WTC11 (cell line): ENCODE data around the gene PTPRS. TPM values are rescaled to one million over a fixed set of nuclear protein-coding genes. Genes with fewer than 3 reads are reported as not detected.

Experiments used
- ATAC-seq: fragments of 200-7000 bp; cut with Tn5 transposase; 2 replicates; pipeline ENCODE4 v1.10.0; 2021; ENCODE audit warnings: mild to moderate bottlenecking, moderate library complexity
- CTCF ChIA-PET: fragments of 300-600 bp; sonication (Branson Sonifier 250); formaldehyde crosslinking; loops from one replicate; lab custom pipeline; 2021; ENCODE audit warnings: antibody characterized with exemption; lab: Charles Lee
- POLR2A ChIA-PET: fragments of 350-600 bp; sonication (Branson Sonifier 250); formaldehyde crosslinking; loops from one replicate; lab custom pipeline; 2021; ENCODE audit warnings: antibody characterized with exemption; lab: Charles Lee
- DNase-seq: peaks from one replicate; pipeline ENCODE4 v3.0.0; 2021; ENCODE audit warnings: low spot score
- H3K27ac Mint-ChIP-seq: 2 replicates; pipeline ENCODE4 v1.8.0; 2021; ENCODE audit warnings: mixed read lengths
- H3K27me3 Mint-ChIP-seq: 2 replicates; pipeline ENCODE4 v1.8.0; 2021; ENCODE audit warnings: low read depth, mild to moderate bottlenecking, moderate library complexity, mixed read lengths
- H3K36me3 Mint-ChIP-seq: 2 replicates; pipeline ENCODE4 v1.8.0; 2021; ENCODE audit warnings: mixed read lengths
- H3K4me1 Mint-ChIP-seq: 2 replicates; pipeline ENCODE4 v1.8.0; 2022; ENCODE audit warnings: mixed read lengths
- H3K4me3 Mint-ChIP-seq: 2 replicates; pipeline ENCODE4 v1.8.0; 2021; ENCODE audit warnings: mild to moderate bottlenecking, moderate library complexity, mixed read lengths
- H3K9me3 Mint-ChIP-seq: 2 replicates; pipeline ENCODE4 v1.8.0; 2021; ENCODE audit warnings: mixed read lengths
- CBFB ChIP-seq: sonication (generic); formaldehyde crosslinking; IDR thresholded peaks from 2 replicates; pipeline ENCODE4 v1.8.1; 2022; ENCODE audit warnings: mild to moderate bottlenecking, low read depth, missing genetic modification reagents
- CDX4 ChIP-seq: fragments of 250-450 bp; sonication (Bioruptor Pico); IDR thresholded peaks from 2 replicates; pipeline ENCODE4 v1.9.0; 2021; ENCODE audit warnings: moderate library complexity, mild to moderate bottlenecking, inconsistent platforms, borderline replicate concordance
- CREB1 ChIP-seq: sonication (generic); formaldehyde crosslinking; IDR thresholded peaks from 2 replicates; pipeline ENCODE4 v1.8.0; 2023; ENCODE audit warnings: mild to moderate bottlenecking, missing genetic modification reagents
- E2F5 ChIP-seq: sonication (generic); formaldehyde crosslinking; IDR thresholded peaks from 2 replicates; pipeline ENCODE4 v1.8.1; 2022; ENCODE audit warnings: mild to moderate bottlenecking, moderate library complexity, missing genetic modification reagents
- ELF4 ChIP-seq: sonication (generic); formaldehyde crosslinking; IDR thresholded peaks from 2 replicates; pipeline ENCODE4 v1.8.1; 2022; ENCODE audit warnings: low read depth, mild to moderate bottlenecking, moderate library complexity, missing genetic modification reagents
- EMX1 ChIP-seq: fragments of 250-450 bp; sonication (Bioruptor Pico); IDR thresholded peaks from 2 replicates; pipeline ENCODE4 v1.8.0; 2021; ENCODE audit warnings: mild to moderate bottlenecking
- ESRRA ChIP-seq: sonication (generic); formaldehyde crosslinking; IDR thresholded peaks from 2 replicates; pipeline ENCODE4 v1.8.1; 2022; ENCODE audit warnings: mild to moderate bottlenecking, missing genetic modification reagents, borderline replicate concordance
- ETV6 ChIP-seq: sonication (generic); formaldehyde crosslinking; IDR thresholded peaks from 2 replicates; pipeline ENCODE4 v1.8.1; 2022; ENCODE audit warnings: mild to moderate bottlenecking, missing genetic modification reagents
- GABPB1 ChIP-seq: sonication (generic); formaldehyde crosslinking; IDR thresholded peaks from 2 replicates; pipeline ENCODE4 v1.8.1; 2023; ENCODE audit warnings: mild to moderate bottlenecking, missing genetic modification reagents
- JAZF1 ChIP-seq: fragments of 250-450 bp; sonication (Bioruptor Pico); IDR thresholded peaks from 2 replicates; pipeline ENCODE4 v1.9.0; 2021; ENCODE audit warnings: moderate library complexity, mild to moderate bottlenecking, inconsistent platforms
- KAT7 ChIP-seq: sonication (generic); formaldehyde crosslinking; IDR thresholded peaks from 2 replicates; pipeline ENCODE4 v1.8.1; 2023; ENCODE audit warnings: missing genetic modification reagents, mild to moderate bottlenecking, borderline replicate concordance
- PRDM15 ChIP-seq: sonication (generic); formaldehyde crosslinking; IDR thresholded peaks from 2 replicates; pipeline ENCODE4 v1.8.0; 2022; ENCODE audit warnings: missing genetic modification reagents
- PREB ChIP-seq: sonication (generic); formaldehyde crosslinking; IDR thresholded peaks from 2 replicates; pipeline ENCODE4 v1.8.1; 2022; ENCODE audit warnings: mild to moderate bottlenecking, missing genetic modification reagents, moderate library complexity, borderline replicate concordance
- PRRX2 ChIP-seq: fragments of 250-450 bp; sonication (Bioruptor Pico); IDR thresholded peaks from 2 replicates; pipeline ENCODE4 v1.8.0; 2021; ENCODE audit warnings: mild to moderate bottlenecking
- RELA ChIP-seq: sonication (generic); formaldehyde crosslinking; IDR thresholded peaks from 2 replicates; pipeline ENCODE4 v1.8.1; 2022; ENCODE audit warnings: missing genetic modification reagents, mild to moderate bottlenecking, borderline replicate concordance
- TCF7 ChIP-seq: sonication (generic); formaldehyde crosslinking; IDR thresholded peaks from 2 replicates; pipeline ENCODE4 v1.8.0; 2022; ENCODE audit warnings: mild to moderate bottlenecking, low read depth, missing genetic modification reagents, moderate library complexity
- TEAD4 ChIP-seq: sonication (generic); formaldehyde crosslinking; IDR thresholded peaks from 2 replicates; pipeline ENCODE4 v1.8.0; 2022; ENCODE audit warnings: mild to moderate bottlenecking, missing genetic modification reagents
- ZNF317 ChIP-seq: sonication (generic); formaldehyde crosslinking; IDR thresholded peaks from 2 replicates; pipeline ENCODE4 v1.8.1; 2023; ENCODE audit warnings: low read depth, mild to moderate bottlenecking, moderate library complexity, missing genetic modification reagents, borderline replicate concordance
- ZNF425 ChIP-seq: fragments of 250-450 bp; sonication (Bioruptor Pico); conservative IDR thresholded peaks from 2 replicates; pipeline ENCODE4 v1.9.0; 2021; ENCODE audit warnings: mild to moderate bottlenecking
- ZNF532 ChIP-seq: fragments of 250-450 bp; sonication (Bioruptor Pico); IDR thresholded peaks from 2 replicates; pipeline ENCODE4 v1.9.0; 2021; ENCODE audit warnings: mild to moderate bottlenecking, borderline replicate concordance
- total RNA-seq: library from RNA; stranded (reverse); gene quantifications from 3 replicates; pipeline ENCODE4 v1.2.3, GENCODE V29; 2021

PTPRS gene
- total RNA-seq, 1 experiment from 2014 or later: 201 TPM

- no peak for TF ChIP-seq E2F5 (CRISPR knock-in tag)
Measured at GRCh38 chr19:5298471-5298901, 42.1 kb downstream of the PTPRS start (continued).

- peaks cover 8% of the 10 kb centered on the region for H3K4me1 Mint-ChIP-seq
- H3K27ac Mint-ChIP-seq: no peak overlapping the region
- no peaks in the 10 kb centered on the region for H3K9me3 Mint-ChIP-seq
- no peak overlapping the region for H3K4me3 Mint-ChIP-seq
- DNase-seq (no peak), ATAC-seq (no peak)
- ChIA-PET POLR2A (no interaction called here), CTCF (interaction anchor here (1.0 kb wide), 1 partner anchor 30 kb away, joined by 3 read pairs; no protein-coding TSS in a partner anchor)
- H3K27me3 Mint-ChIP-seq: no peaks in the 10 kb centered on the region
- no peak for TF ChIP-seq CBFB
- TF ChIP-seq CREB1 (CRISPR knock-in tag): no peak
- TF ChIP-seq ELF4 (CRISPR knock-in tag): no peak
- TF ChIP-seq PREB (CRISPR knock-in tag): no peak
- TF ChIP-seq RELA (CRISPR knock-in tag): no peak
- no peak for TF ChIP-seq ETV6 (CRISPR knock-in tag)
- TF ChIP-seq GABPB1 (CRISPR knock-in tag): no peak
- no peak for TF ChIP-seq ZNF317 (CRISPR knock-in tag)
- TF ChIP-seq CDX4 (CRISPR knock-in tag): no peak
- peaks cover 6% of the 10 kb centered on the region; the same call in 1 of the 2 replicates for H3K36me3 Mint-ChIP-seq
Measured at GRCh38 chr19:5297272-5297669, 43.3 kb downstream of the PTPRS start.

GRCh38 chr19:5296457-5297271, 43.9 kb downstream of the PTPRS start:
- CTCF ChIA-PET: interaction anchor here (0.5 kb wide), 1 partner anchor 147 kb away, joined by 3 read pairs; no protein-coding TSS in a partner anchor
- no peak for ATAC-seq
- Mint-ChIP-seq H3K4me3 (no peak overlapping the region), H3K9me3 (no peaks in the 10 kb centered on the region), H3K27me3 (no peaks in the 10 kb centered on the region), H3K4me1 (peaks cover 14% of the 10 kb centered on the region), H3K27ac (no peak overlapping the region), H3K36me3 (peaks cover 6% of the 10 kb centered on the region; the same call in 1 of the 2 replicates)
- POLR2A ChIA-PET: no interaction called here
- no peak for DNase-seq
- TF ChIP-seq ZNF425 (no peak), TCF7 (no peak), PRDM15 (no peak), JAZF1 (CRISPR knock-in tag) (no peak), PRRX2 (no peak), KAT7 (CRISPR knock-in tag) (no peak), TEAD4 (CRISPR knock-in tag) (no peak), ESRRA (CRISPR knock-in tag) (no peak), EMX1 (CRISPR knock-in tag) (no peak), ZNF532 (CRISPR knock-in tag) (no peak)
